Measurements from ENCODE around the gene SPNS2. TPM values are rescaled to one million over a fixed set of nuclear protein-coding genes. Genes with fewer than 3 reads are reported as not detected.

SPNS2 gene
- total RNA-seq, 1 experiment from 2014 or later = 1.6 TPM

DNA sequence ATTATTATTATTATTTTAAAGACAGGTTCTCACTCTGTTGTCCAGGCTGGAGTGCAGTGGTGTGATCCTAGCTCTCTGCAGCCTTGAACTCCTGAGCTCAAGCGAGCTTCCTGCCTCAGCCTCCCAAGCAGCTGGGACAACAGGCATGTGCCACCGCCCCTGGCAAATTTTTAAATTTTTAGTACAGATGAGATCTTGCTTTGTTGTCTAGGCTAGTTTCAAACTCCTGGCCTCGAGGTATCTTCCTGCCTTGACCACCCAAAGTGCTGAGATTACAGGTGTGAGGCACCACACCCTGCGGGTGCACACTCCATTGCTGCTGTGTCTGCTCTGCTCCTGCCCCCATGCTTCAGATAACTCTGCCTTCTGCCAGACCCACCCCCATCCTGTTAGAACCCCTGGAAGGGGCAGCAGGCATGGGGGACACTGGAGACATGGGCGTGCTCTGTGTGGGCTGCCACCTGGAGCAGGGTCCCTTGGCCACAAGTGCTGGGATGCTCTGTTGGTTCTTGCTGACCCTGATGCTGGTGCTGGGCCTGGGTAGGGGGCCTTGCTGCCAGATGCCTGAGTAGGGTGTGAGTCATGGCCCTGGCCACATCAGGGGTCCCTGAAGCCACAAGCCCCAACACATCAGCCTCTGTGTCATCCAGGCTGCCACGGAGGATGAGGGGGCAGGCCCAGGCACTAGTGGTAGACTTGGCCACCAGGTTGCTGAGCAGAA lies 59.1 kb downstream of the SPNS2 start:
- Histone ChIP-seq H3K27me3 (ENCODE audit: insufficient read depth, low read length) (no peaks in the 10 kb centered on the region), H3K9me2 (ENCODE audit: insufficient read depth) (no peaks in the 10 kb centered on the region), H3K79me2 (ENCODE audit: insufficient read depth, low read length) (peaks cover 29% of the 10 kb centered on the region), H3K27ac (ENCODE audit: low read depth, low read length) (no peak overlapping the region), H3K4me1 (ENCODE audit: control insufficient read depth in 1 of 2, insufficient read depth in 2 of 2, low read length in 2 of 2) (peaks cover 6 to 20% of the 10 kb centered on the region in 2 experiments; a peak in 3 of 4 replicates), H4K20me1 (ENCODE audit: insufficient read depth) (no peaks in the 10 kb centered on the region), H3K4me2 (ENCODE audit: low read length) (no peak overlapping the region), H3K9me3 (ENCODE audit: control insufficient read depth in 1 of 2, insufficient read depth in 1 of 2, low read depth in 1 of 2, low read length in 2 of 2) (no peaks in the 10 kb centered on the region), H2AFZ (ENCODE audit: low read depth, low read length, poor library complexity, severe bottlenecking) (no peak overlapping the region), H3K4me3 (replicated peaks in 1 of 2; ENCODE audit: low read depth in 1 of 2, low read length in 2 of 2) (no peak overlapping the region), H3K36me3 (ENCODE audit: control insufficient read depth in 1 of 2, insufficient read depth in 2 of 2, low read length in 2 of 2) (peaks cover 5 to 20% of the 10 kb centered on the region in 2 experiments), H3K9ac (ENCODE audit: low read length) (no peak overlapping the region)
- ChIA-PET RAD21 (ENCODE audit: low non-redundant PET in 1 of 2, low total read pairs in 2 of 2, uncharacterized antibody in 2 of 2, unreplicated experiment in 2 of 2) (no interaction called here), CTCF (interaction anchor here (1.4 kb wide), 1 partner anchor 9 kb away, joined by 9 read pairs; no protein-coding TSS in a partner anchor), POLR2A (no interaction called here)
- BruUV-seq (replicated peaks) = no TSS peak
- TF ChIP-seq ZNF274 (IDR thresholded peaks at IDR 0.05; ENCODE audit: low read depth, low read length) (no peak), EZH2 (IDR thresholded peaks at IDR 0.05) (no peak), CBX3 (IDR thresholded peaks at IDR 0.05; ENCODE audit: low read depth) (no peak), POLR2A (IDR thresholded peaks at IDR 0.05; ENCODE audit: borderline replicate concordance, extremely low read depth, insufficient read depth, insufficient read length) (no peak), SIN3A (IDR thresholded peaks at IDR 0.05; ENCODE audit: low read depth) (no peak), CEBPB (IDR thresholded peaks at IDR 0.05; ENCODE audit: low read depth) (no peak), YY1 (IDR thresholded peaks at IDR 0.05; ENCODE audit: extremely low read depth, insufficient replicate concordance, low read depth, low read length) (no peak), EGR1 (IDR thresholded peaks at IDR 0.05; ENCODE audit: low read depth) (no peak), FOSL1 (IDR thresholded peaks at IDR 0.05; ENCODE audit: low read depth) (no peak), RAD21 (IDR thresholded peaks at IDR 0.05; ENCODE audit: low read depth) (no peak)
- TF ChIP-seq, protein P1, sequence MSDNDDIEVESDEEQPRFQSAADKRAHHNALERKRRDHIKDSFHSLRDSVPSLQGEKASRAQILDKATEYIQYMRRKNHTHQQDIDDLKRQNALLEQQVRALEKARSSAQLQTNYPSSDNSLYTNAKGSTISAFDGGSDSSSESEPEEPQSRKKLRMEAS (IDR thresholded peaks at IDR 0.05) = no peak
- DNase-seq (ENCODE audit: low read depth, low spot score) (no peak), ATAC-seq (no peak)
- intact Hi-C loops (cut with micrococcal nuclease) = no loop called here

Data from HCT116 (cell line).